Endothelial cell of umbilical vein (primary cell): ENCODE measurements around the gene TSC22D1. TPM values are rescaled to one million over a fixed set of nuclear protein-coding genes. Genes with fewer than 3 reads are reported as not detected.

ENCODE experiments used
- BruUV-seq: library from RNA; stranded (reverse); fragments of 400-500 nt; replicated peaks from 2 replicates; lab custom pipeline; 2021; lab: Mats Ljungman, UMichigan
- CTCF ChIA-PET: fragments of 300-600, 350-600 bp; sonication (Branson Sonifier 250); formaldehyde crosslinking; loops from one replicate; lab custom pipeline; 2021; ENCODE audit warnings: antibody characterized with exemption, inconsistent platforms; lab: Charles Lee
- POLR2A ChIA-PET: fragments of 300-600, 350-600 bp; sonication (Branson Sonifier 250); formaldehyde crosslinking; loops from one replicate; lab custom pipeline; 2021; ENCODE audit warnings: antibody characterized with exemption, inconsistent platforms; lab: Charles Lee
- DNase-seq: peaks from one replicate; pipeline ENCODE4 v3.0.0-alpha.2; 2011; ENCODE audit warnings: low read depth, low spot score
- FAIRE-seq: peaks from 2 replicates; lab custom pipeline; 2011; peaks lifted over from hg19 to GRCh38; lab: Jason Lieb, UNC
- H2AFZ ChIP-seq: 2 replicates; pipeline ENCODE4 v1.6.0; 2012; ENCODE audit warnings: low read depth, low read length, control low read depth, inconsistent platforms
- H3K27ac ChIP-seq: 2 replicates; pipeline ENCODE4 v1.5.1; 2011; ENCODE audit warnings: low read depth, mild to moderate bottlenecking, control low read depth, low read length, moderate library complexity; ENCODE audit not compliant: insufficient read depth
- H3K27me3 ChIP-seq, 2 experiments: 2 replicates each; pipeline versions ENCODE4 v1.6.0 to v1.6.1; 2011; ENCODE audit warnings: low read length in 2 of 2, mixed read lengths in 1 of 2; ENCODE audit not compliant: control insufficient read depth in 2 of 2, insufficient read depth in 2 of 2
- H3K36me3 ChIP-seq, 2 experiments: 2 replicates in 1 of 2; 3 replicates in 1 of 2; pipeline ENCODE4 v1.5.1; 2011; ENCODE audit warnings: low read length in 2 of 2, mild to moderate bottlenecking in 1 of 2, moderate library complexity in 1 of 2; ENCODE audit not compliant: control insufficient read depth in 2 of 2, insufficient read depth in 2 of 2; ENCODE audit errors: extremely low read depth in 1 of 2
- H3K4me1 ChIP-seq: 3 replicates; pipeline ENCODE4 v1.5.1; 2011; ENCODE audit warnings: mild to moderate bottlenecking, low read length; ENCODE audit not compliant: control insufficient read depth, insufficient read depth; ENCODE audit errors: extremely low read depth
- H3K4me2 ChIP-seq: 2 replicates; pipeline ENCODE4 v1.6.1; 2011; ENCODE audit warnings: low read length, control low read depth, mixed read lengths; ENCODE audit not compliant: insufficient read depth
- H3K4me3 ChIP-seq, 3 experiments: fragments of 200-600 bp in 1 of 3; sonication (generic), shearing (Covaris generic) in 1 of 3; replicated peaks in 1 of 3; 2 replicates each; pipeline ENCODE4 v1.5.1; 2011 to 2016; ENCODE audit warnings: control low read depth in 3 of 3, low read length in 3 of 3, mild to moderate bottlenecking in 2 of 3, inconsistent platforms in 1 of 3, low read depth in 1 of 3, moderate library complexity in 1 of 3; ENCODE audit not compliant: insufficient read depth in 1 of 3
- H3K79me2 ChIP-seq: 2 replicates; pipeline ENCODE4 v1.6.0; 2012; ENCODE audit warnings: low read length, inconsistent platforms; ENCODE audit not compliant: control insufficient read depth, insufficient read depth
- H3K9ac ChIP-seq: replicated peaks from 2 replicates; pipeline ENCODE3; 2011; ENCODE audit warnings: low read length, control low read depth; ENCODE audit not compliant: insufficient read depth; ENCODE audit errors: extremely low read depth
- H3K9me1 ChIP-seq: replicated peaks from 3 replicates; pipeline ENCODE4 v1.6.0; 2011; ENCODE audit warnings: mild to moderate bottlenecking, low read length; ENCODE audit not compliant: control insufficient read depth, insufficient read depth; ENCODE audit errors: extremely low read depth
- H3K9me3 ChIP-seq: replicated peaks from 2 replicates; pipeline ENCODE4 v1.5.1; 2012; ENCODE audit warnings: low read length, inconsistent platforms; ENCODE audit not compliant: control insufficient read depth, insufficient read depth
- H4K20me1 ChIP-seq: replicated peaks from 2 replicates; pipeline ENCODE3; 2011; ENCODE audit warnings: mild to moderate bottlenecking, low read length; ENCODE audit not compliant: control insufficient read depth, insufficient read depth; ENCODE audit errors: extremely low read depth
- EZH2 ChIP-seq: IDR thresholded peaks from 2 replicates; pipeline ENCODE4 v1.6.1; 2012; ENCODE audit warnings: borderline replicate concordance, low read depth, mild to moderate bottlenecking, moderate library complexity, low read length, inconsistent platforms; ENCODE audit not compliant: severe bottlenecking
- FOS ChIP-seq: IDR thresholded peaks from 2 replicates; pipeline ENCODE4 v1.6.1; 2011; ENCODE audit warnings: mild to moderate bottlenecking, low read length, moderate library complexity, borderline replicate concordance; ENCODE audit not compliant: insufficient read depth
- GATA2 ChIP-seq: IDR thresholded peaks from 2 replicates; pipeline ENCODE4 v1.7.0; 2011; ENCODE audit warnings: low read depth, mild to moderate bottlenecking, moderate library complexity, mixed read lengths, low read length; ENCODE audit not compliant: insufficient read length, insufficient read depth
- JUN ChIP-seq: IDR thresholded peaks from 2 replicates; pipeline ENCODE4 v1.6.1; 2011; ENCODE audit warnings: borderline replicate concordance, low read depth; ENCODE audit not compliant: insufficient read length, insufficient read depth
- MAX ChIP-seq: IDR thresholded peaks from 2 replicates; pipeline ENCODE4 v1.6.1; 2011; ENCODE audit not compliant: insufficient read depth, insufficient read length
- MYC ChIP-seq: IDR thresholded peaks from one replicate; pipeline ENCODE4 v1.6.1; 2011; ENCODE audit warnings: mild to moderate bottlenecking, low read depth, low read length
- POLR2A ChIP-seq: IDR thresholded peaks from 2 replicates; pipeline ENCODE4 v1.6.1; 2012; ENCODE audit warnings: low read depth, mild to moderate bottlenecking, control low read depth, low read length
- POLR2AphosphoS5 ChIP-seq: IDR thresholded peaks from 2 replicates; pipeline ENCODE4 v1.6.1; 2012; ENCODE audit warnings: low read depth, mild to moderate bottlenecking, control low read depth, low read length, moderate library complexity; ENCODE audit not compliant: insufficient read depth
- dilution Hi-C: fragments of 300-500 bp; cut with MboI; formaldehyde crosslinking; loops from one replicate; pipeline ENCODE4 v1.15.0; 2019; ENCODE audit warnings: low sequenced_read_pairs; ENCODE audit not compliant: extremely low pct_ligation_motif_present
- intact Hi-C: fragments of 100-400 bp; cut with micrococcal nuclease; formaldehyde crosslinking; loops from one replicate; pipeline ENCODE4 v1.10.0; 2022
- polyA plus RNA-seq, 4 experiments: library from polyadenylated mRNA; depleted of rRNA in 3 of 4; stranded (reverse) in 3 of 4; unstranded in 1 of 4; fragments of >200 nt; gene quantifications; 2 replicates each; pipeline versions ENCODE4 v1.2.1 to v1.2.3, GENCODE V29; 2011 to 2012; ENCODE audit warnings: missing spikeins in 1 of 4
- total RNA-seq: library from RNA; stranded (reverse); gene quantifications from 2 replicates; pipeline ENCODE4 v1.2.3, GENCODE V29; 2021
- TF ChIP-seq, protein P1 (sequence below), 2 donors: IDR thresholded peaks; 1 replicate in 1 of 2; 2 replicates in 1 of 2; pipeline ENCODE4 v1.5.1; 2011; ENCODE audit warnings: low read length in 2 of 2, mild to moderate bottlenecking in 2 of 2, moderate library complexity in 2 of 2, control low read depth in 1 of 2, inconsistent platforms in 1 of 2, low read depth in 1 of 2; ENCODE audit not compliant: insufficient read depth in 1 of 2; ENCODE audit errors: extremely low read depth in 1 of 2

Gene TSC22D1
- total and polyA plus RNA-seq, 2 donors (not counting 3 experiments of a cell fraction or from before 2014, with no cell fraction given) = 47.7 to 51.8 TPM

- H2AFZ ChIP-seq = no peak overlapping the region
- H3K9me3 ChIP-seq = no peaks in the 10 kb centered on the region
- DNase-seq = no peak
- ChIA-PET CTCF (no interaction called here), POLR2A (no interaction called here)
- H3K79me2 ChIP-seq = no peaks in the 10 kb centered on the region
- H3K36me3 ChIP-seq = no peaks in the 10 kb centered on the region
- H3K27me3 ChIP-seq = peaks cover 0 to 4% of the 10 kb centered on the region in 2 experiments
- H3K9me1 ChIP-seq = no peaks in the 10 kb centered on the region
- TF ChIP-seq, protein P1, sequence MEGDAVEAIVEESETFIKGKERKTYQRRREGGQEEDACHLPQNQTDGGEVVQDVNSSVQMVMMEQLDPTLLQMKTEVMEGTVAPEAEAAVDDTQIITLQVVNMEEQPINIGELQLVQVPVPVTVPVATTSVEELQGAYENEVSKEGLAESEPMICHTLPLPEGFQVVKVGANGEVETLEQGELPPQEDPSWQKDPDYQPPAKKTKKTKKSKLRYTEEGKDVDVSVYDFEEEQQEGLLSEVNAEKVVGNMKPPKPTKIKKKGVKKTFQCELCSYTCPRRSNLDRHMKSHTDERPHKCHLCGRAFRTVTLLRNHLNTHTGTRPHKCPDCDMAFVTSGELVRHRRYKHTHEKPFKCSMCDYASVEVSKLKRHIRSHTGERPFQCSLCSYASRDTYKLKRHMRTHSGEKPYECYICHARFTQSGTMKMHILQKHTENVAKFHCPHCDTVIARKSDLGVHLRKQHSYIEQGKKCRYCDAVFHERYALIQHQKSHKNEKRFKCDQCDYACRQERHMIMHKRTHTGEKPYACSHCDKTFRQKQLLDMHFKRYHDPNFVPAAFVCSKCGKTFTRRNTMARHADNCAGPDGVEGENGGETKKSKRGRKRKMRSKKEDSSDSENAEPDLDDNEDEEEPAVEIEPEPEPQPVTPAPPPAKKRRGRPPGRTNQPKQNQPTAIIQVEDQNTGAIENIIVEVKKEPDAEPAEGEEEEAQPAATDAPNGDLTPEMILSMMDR (IDR thresholded peaks at IDR 0.05; ENCODE audit: extremely low read depth in 1 of 2, insufficient read depth in 1 of 2, low read depth in 1 of 2, low read length in 2 of 2) = no peak
- TF ChIP-seq POLR2AphosphoS5 (no peak), FOS (no peak), POLR2A (no peak), EZH2 (no peak)
- FAIRE-seq = no peak
- H3K4me3 ChIP-seq = no peak overlapping the region
- intact Hi-C loops (no loop called here), dilution Hi-C loops (no loop called here)
- no peak overlapping the region for H3K9ac ChIP-seq
- no peaks in the 10 kb centered on the region for H4K20me1 ChIP-seq
- no peaks in the 10 kb centered on the region for H3K4me1 ChIP-seq
- no TSS peak for BruUV-seq
- H3K27ac ChIP-seq = no peak overlapping the region
- no peak overlapping the region for H3K4me2 ChIP-seq
Observed at GRCh38 chr13:44399074-44399473, 177.1 kb downstream of the TSC22D1 start.

DNA sequence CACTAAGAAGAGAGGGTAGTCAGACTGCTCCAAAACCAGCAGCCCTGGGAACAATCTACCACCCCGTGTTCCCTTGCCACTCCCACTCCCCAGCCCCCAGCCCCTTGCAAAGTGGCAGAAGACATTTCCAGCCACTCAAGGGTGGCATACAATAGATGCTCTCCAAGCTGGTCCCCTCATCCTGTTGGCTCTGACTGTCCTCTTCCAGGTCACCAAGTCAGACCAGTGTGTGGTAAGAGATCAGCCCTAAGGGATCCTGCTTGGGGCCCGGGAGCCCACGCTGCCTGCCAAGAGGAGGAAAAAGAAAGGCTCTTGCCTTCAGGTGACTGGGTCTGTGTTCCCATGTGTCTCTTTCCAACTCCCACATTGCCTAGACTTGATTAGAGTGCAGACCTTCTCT is 177.5 kb downstream of the TSC22D1 start:
- H3K9ac ChIP-seq = no peak overlapping the region
- POLR2A ChIA-PET = no interaction called here
- H3K4me3 ChIP-seq = no peak overlapping the region
- H3K36me3 ChIP-seq = no peaks in the 10 kb centered on the region
- H4K20me1 ChIP-seq = no peaks in the 10 kb centered on the region
- intact Hi-C loops = no loop called here
- dilution Hi-C loops = no loop called here
- no peak overlapping the region for H3K4me2 ChIP-seq
- H3K4me1 ChIP-seq = no peaks in the 10 kb centered on the region
- no peaks in the 10 kb centered on the region for H3K9me3 ChIP-seq
- no peaks in the 10 kb centered on the region for H3K9me1 ChIP-seq
- peaks cover 0 to 3% of the 10 kb centered on the region in 2 experiments for H3K27me3 ChIP-seq
- H3K79me2 ChIP-seq = no peaks in the 10 kb centered on the region
- H2AFZ ChIP-seq = no peak overlapping the region
- H3K27ac ChIP-seq = no peak overlapping the region
- BruUV-seq = no TSS peak
- CTCF ChIA-PET = no interaction called here
- DNase-seq (no peak), FAIRE-seq (no peak)
- TF ChIP-seq EZH2 (no peak), JUN (no peak), POLR2AphosphoS5 (no peak), MAX (no peak), GATA2 (no peak), POLR2A (no peak), FOS (no peak), MYC (no peak)
- TF ChIP-seq, protein P1 (IDR thresholded peaks at IDR 0.05; ENCODE audit: extremely low read depth in 1 of 2, insufficient read depth in 1 of 2, low read depth in 1 of 2, low read length in 2 of 2) = no peak
